Ascending aorta (tissue), 2 donors: ENCODE data around the gene LEFTY1. TPM values are rescaled to one million over a fixed set of nuclear protein-coding genes. Genes with fewer than 3 reads are reported as not detected.

Experiments
- DNase-seq, 2 donors: peaks; one replicate each; pipeline ENCODE4 v3.0.0-alpha.2; 2019; ENCODE audit warnings: low spot score in 2 of 2
- H3K27ac ChIP-seq, 2 donors: fragments of 200-600 bp; sonication (generic); one replicate each; pipeline ENCODE4 v1.5.1; 2016 to 2017; ENCODE audit warnings: mild to moderate bottlenecking in 1 of 2
- H3K27me3 ChIP-seq: fragments of 200-600 bp; sonication (generic); one replicate; pipeline ENCODE4 v1.5.1; 2017
- H3K36me3 ChIP-seq, 2 donors: fragments of 200-600 bp; sonication (generic); one replicate each; pipeline ENCODE4 v1.5.1; 2016
- H3K4me1 ChIP-seq, 2 donors: fragments of 200-600 bp; sonication (generic); one replicate each; pipeline ENCODE4 v1.5.1; 2016 to 2017; ENCODE audit warnings: mild to moderate bottlenecking in 1 of 2
- H3K4me3 ChIP-seq, 2 donors: fragments of 200-600 bp; sonication (generic); one replicate each; pipeline ENCODE4 v1.5.1; 2016 to 2017; ENCODE audit warnings: mild to moderate bottlenecking in 1 of 2
- H3K9me3 ChIP-seq, 2 donors: fragments of 200-600 bp; sonication (generic); one replicate each; pipeline ENCODE4 v1.5.1; 2016
- CTCF ChIP-seq, 3 experiments: fragments of 200-600 bp in 2 of 3; fragments of 450-650 bp in 1 of 3; sonication (generic) in 2 of 3; IDR thresholded peaks; one replicate each; pipeline ENCODE4 v1.5.1; 2016 to 2019; ENCODE audit warnings: antibody characterized with exemption in 3 of 3, mild to moderate bottlenecking in 1 of 3, moderate library complexity in 1 of 3
- intact Hi-C: fragments of 100-400 bp; cut with DNase I; formaldehyde crosslinking; loops from one replicate; pipeline ENCODE4 v1.15.1; 2023
- total RNA-seq: library from RNA; depleted of rRNA; stranded (reverse); fragments of >200 nt; gene quantifications from one replicate; pipeline ENCODE4 v1.1.0, GENCODE V29; 2016

The LEFTY1 gene
- total RNA-seq, 1 donor from 2014 or later = not detected

- H3K27me3 ChIP-seq = no peaks in the 10 kb centered on the region
- peak overlapping the region; percentile 56 to 87 for H3K27ac ChIP-seq
- intact Hi-C loops = no loop called here
- no peak for DNase-seq
- no peaks in the 10 kb centered on the region for H3K9me3 ChIP-seq
- H3K4me1 ChIP-seq = peaks cover 25 to 46% of the 10 kb centered on the region in 2 donors
- TF ChIP-seq CTCF (IDR thresholded peaks at IDR 0.05) = no peak
- peaks cover 21 to 36% of the 10 kb centered on the region in 2 donors for H3K36me3 ChIP-seq
- no peak overlapping the region for H3K4me3 ChIP-seq
Measured at GRCh38 chr1:225876900-225877510, 11.9 kb downstream of the LEFTY1 start.

DNA sequence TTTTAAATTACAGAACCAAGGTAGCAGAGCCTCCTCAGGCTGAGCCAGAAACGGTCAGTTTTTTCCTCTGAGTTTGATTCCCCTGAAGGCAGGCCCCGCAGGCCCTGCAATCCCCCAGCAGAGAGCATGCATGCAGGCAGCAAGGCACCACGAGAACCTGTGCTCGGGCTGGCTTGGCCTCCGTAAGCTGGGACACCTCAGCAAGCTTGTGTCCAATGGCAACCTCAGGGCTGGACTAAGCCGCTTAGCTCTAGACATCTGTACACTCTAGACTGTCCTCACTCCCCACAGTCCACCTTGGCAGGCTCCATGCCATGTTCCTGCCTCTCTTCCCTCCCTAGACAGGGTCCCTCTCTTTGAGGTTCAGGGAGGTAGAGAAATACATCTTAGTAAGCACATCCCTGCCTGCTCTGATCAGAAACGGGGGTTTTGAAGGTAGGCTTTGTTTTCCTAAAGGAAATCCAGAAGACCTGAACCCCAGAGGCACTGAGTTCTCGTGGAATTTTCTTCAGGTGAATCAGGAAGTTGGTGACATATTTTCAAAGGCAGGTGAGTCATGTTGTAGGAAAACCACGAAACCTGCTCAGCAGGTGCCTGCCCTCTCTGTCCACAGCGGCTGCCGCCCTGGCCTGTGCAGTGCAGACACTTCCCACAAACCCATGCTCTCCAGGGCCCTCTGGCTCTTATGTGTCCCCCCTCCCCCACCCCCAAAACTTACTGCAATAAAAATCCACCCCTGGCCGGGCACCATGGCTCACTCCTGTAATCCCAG, 13.7 kb downstream of the LEFTY1 start:
- no peak overlapping the region for H3K4me3 ChIP-seq
- no peak for DNase-seq
- H3K4me1 ChIP-seq = peaks cover 20 to 35% of the 10 kb centered on the region in 2 donors
- no peak for TF ChIP-seq CTCF (IDR thresholded peaks at IDR 0.05)
- peaks cover 32 to 53% of the 10 kb centered on the region in 2 donors for H3K36me3 ChIP-seq
- intact Hi-C loops = no loop called here
- no peaks in the 10 kb centered on the region for H3K27me3 ChIP-seq
- H3K27ac ChIP-seq = peak overlapping the region in 1 of 2 donors; percentile 27
- no peaks in the 10 kb centered on the region for H3K9me3 ChIP-seq

DNA sequence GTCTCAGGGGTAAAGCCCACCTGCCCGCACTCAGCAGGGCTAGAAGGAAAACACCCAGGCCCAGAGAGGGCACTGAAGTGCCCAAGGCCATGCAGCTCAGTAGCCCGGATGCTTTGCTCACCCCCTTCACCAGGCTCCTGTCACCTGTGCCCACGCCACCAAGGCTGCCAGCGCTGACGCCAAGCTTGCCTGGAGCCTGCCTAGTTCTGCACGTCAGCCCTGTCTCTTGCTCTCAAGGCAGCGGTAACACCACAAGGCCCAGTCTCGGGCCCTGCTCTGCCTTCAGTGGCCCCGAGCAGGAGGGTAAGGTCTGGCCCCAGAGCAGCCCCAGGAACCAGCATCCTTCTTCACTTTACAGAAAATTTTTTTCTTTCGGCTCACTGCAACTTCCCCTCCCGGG, 14.5 kb downstream of the LEFTY1 start:
- no peak for TF ChIP-seq CTCF (IDR thresholded peaks at IDR 0.05)

GRCh38 chr1:225873281-225873850, 15.6 kb downstream of the LEFTY1 start:
- H3K36me3 ChIP-seq = peaks cover 46 to 70% of the 10 kb centered on the region in 2 donors
- H3K4me1 ChIP-seq = peaks cover 10 to 17% of the 10 kb centered on the region in 2 donors
- no peak overlapping the region for H3K4me3 ChIP-seq
- TF ChIP-seq CTCF (IDR thresholded peaks at IDR 0.05) = no peak
- no peak overlapping the region for H3K27ac ChIP-seq
- H3K27me3 ChIP-seq = no peaks in the 10 kb centered on the region
- intact Hi-C loops = no loop called here
- no peak for DNase-seq
- H3K9me3 ChIP-seq = no peaks in the 10 kb centered on the region

More for the DNA sequence above, 14.5 kb downstream of the LEFTY1 start:
- peaks cover 37 to 60% of the 10 kb centered on the region in 2 donors for H3K36me3 ChIP-seq
- intact Hi-C loops = no loop called here
- no peaks in the 10 kb centered on the region for H3K9me3 ChIP-seq
- no peak overlapping the region for H3K27ac ChIP-seq
- H3K4me3 ChIP-seq = no peak overlapping the region
- H3K4me1 ChIP-seq = peaks cover 14 to 27% of the 10 kb centered on the region in 2 donors
- DNase-seq = no peak
- no peaks in the 10 kb centered on the region for H3K27me3 ChIP-seq

- Histone ChIP-seq H3K4me3 (no peak overlapping the region), H3K9me3 (no peaks in the 10 kb centered on the region), H3K27ac (no peak overlapping the region), H3K36me3 (peaks cover 54 to 83% of the 10 kb centered on the region in 2 donors), H3K27me3 (no peaks in the 10 kb centered on the region), H3K4me1 (peaks cover 0 to 4% of the 10 kb centered on the region in 2 donors)
- DNase-seq = no peak
- intact Hi-C loops = no loop called here
- TF ChIP-seq CTCF (IDR thresholded peaks at IDR 0.05) = no peak
Measured at GRCh38 chr1:225872075-225872430, 16.9 kb downstream of the LEFTY1 start.
